Ectodermal cell (in vitro differentiated cells): Measurements from ENCODE around the gene TMEM94.

Experiments
- H3K27ac ChIP-seq: 2 replicates; pipeline ENCODE4 v1.7.0; 2013; ENCODE audit warnings: mild to moderate bottlenecking, low read depth, low read length; ENCODE audit not compliant: insufficient read depth, poor library complexity, severe bottlenecking
- H3K27me3 ChIP-seq: 2 replicates; pipeline ENCODE4 v1.7.0; 2013; ENCODE audit warnings: mild to moderate bottlenecking, low read length; ENCODE audit not compliant: insufficient read depth, control insufficient read depth, poor library complexity, severe bottlenecking
- H3K36me3 ChIP-seq: one replicate; pipeline ENCODE4 v1.7.0; 2013; ENCODE audit warnings: low read length; ENCODE audit not compliant: control insufficient read depth, insufficient read depth
- H3K4me1 ChIP-seq: one replicate; pipeline ENCODE4 v1.7.0; 2013; ENCODE audit warnings: low read length; ENCODE audit not compliant: control insufficient read depth, insufficient read depth
- H3K4me3 ChIP-seq: 2 replicates; pipeline ENCODE4 v1.7.0; 2013; ENCODE audit warnings: low read depth, low read length, control low read depth; ENCODE audit not compliant: insufficient read depth
- H3K9me3 ChIP-seq: 2 replicates; pipeline ENCODE4 v1.7.0; 2013; ENCODE audit warnings: mild to moderate bottlenecking, low read length, moderate library complexity; ENCODE audit not compliant: control insufficient read depth
- WGBS, 2 experiments: methylation state at CpG; one replicate each; pipeline ENCODE4 v1.1.7; 2013; ENCODE audit warnings: missing lambda C conversion rate in 2 of 2; 5-methylcytosine and 5-hydroxymethylcytosine counted together

The TMEM94 gene

DNA sequence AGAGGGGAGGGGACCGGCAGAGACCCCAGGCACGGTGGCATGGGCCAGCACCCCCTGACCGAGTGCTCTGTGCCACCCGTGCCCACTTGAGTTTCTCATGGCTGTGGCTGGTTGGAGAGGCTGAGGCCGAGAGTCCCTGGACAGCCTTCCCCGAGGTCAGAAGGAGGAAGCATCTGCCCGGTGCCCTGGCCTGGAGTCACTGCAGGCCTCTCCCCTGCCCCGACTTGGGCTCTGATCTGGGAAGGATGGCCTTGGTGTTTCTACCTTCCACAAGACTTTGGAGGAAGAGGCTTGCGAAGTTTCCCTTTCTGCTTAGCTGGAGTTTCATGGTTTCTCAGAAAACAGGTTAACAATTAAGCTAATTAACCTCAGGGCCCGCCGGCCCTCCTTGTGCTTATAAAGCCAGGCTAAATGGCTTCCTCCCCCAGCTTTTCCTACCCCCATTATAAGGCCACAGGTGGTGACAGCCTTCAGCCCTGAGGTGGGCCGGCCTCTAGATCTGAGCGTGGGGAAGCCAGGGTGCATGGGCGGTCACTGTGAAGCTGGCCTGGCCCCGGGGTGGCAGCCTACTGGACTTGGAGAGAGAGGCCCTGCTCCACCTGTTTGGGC is 86.4 kb downstream of the TMEM94 start:
- 91% methylated on average over 15 of the region's 15 CpGs for WGBS, 2 experiments
- H3K36me3 ChIP-seq, result no peaks in the 10 kb centered on the region
- no peak overlapping the region for H3K4me3 ChIP-seq
- no peaks in the 10 kb centered on the region for H3K27me3 ChIP-seq
- no peak overlapping the region for H3K27ac ChIP-seq
- peaks cover 8% of the 10 kb centered on the region for H3K4me1 ChIP-seq
- no peaks in the 10 kb centered on the region for H3K9me3 ChIP-seq

GRCh38 chr17:75544250-75544649 is 87.8 kb downstream of the TMEM94 start:
- Histone ChIP-seq H3K27me3 (no peaks in the 10 kb centered on the region), H3K27ac (no peak overlapping the region), H3K9me3 (no peaks in the 10 kb centered on the region), H3K4me3 (no peak overlapping the region), H3K36me3 (no peaks in the 10 kb centered on the region), H3K4me1 (peaks cover 13% of the 10 kb centered on the region)
- 93 to 94% methylated on average over 8 of the region's 8 CpGs for WGBS, 2 experiments

DNA sequence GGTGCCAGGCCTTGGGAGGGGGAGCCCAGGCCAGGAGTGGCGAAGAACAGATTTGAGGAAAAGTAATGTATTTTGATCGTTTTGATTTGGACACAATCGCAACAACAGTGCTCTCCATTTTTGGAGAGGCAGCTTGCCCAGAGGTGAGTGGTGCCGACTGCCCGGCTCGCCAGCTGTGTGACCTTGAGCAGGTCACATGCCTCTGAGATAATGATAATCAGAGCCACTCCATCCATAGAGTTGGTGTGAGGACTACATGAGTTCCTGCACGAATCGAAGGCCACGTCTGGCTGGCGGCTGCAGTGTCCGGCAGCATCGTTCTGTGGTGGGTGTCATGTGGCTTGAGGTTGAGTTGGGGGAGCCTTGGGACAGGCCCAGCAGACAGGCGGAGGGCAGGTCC is 89.7 kb downstream of the TMEM94 start:
- no peaks in the 10 kb centered on the region for H3K27me3 ChIP-seq
- WGBS, 2 experiments, result 92 to 95% methylated on average over 13 of the region's 13 CpGs

DNA sequence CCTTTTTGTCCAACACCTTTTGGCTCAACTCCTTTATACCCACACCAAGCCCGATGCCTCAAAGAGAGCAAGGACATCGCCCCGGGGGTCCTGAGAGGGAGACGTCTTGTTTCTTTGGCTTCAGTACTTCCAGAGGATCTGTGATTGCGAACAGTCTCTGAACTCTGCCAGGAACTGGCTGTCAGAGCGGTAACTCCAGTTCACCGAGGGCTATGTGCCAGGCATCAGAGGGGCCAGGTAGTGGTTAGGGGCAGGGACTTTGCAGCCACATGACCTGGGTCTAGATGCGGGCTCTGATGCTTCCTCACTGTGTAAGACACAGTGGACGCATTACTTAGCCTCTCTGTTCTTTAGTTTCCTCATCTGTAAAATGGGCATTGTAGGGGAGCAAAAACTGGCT is 90.7 kb downstream of the TMEM94 start:
- no peak overlapping the region for H3K27ac ChIP-seq
- 90 to 91% methylated on average over 9 of the region's 9 CpGs for WGBS, 2 experiments

More for the DNA sequence above, 89.7 kb downstream of the TMEM94 start:
- H3K27ac ChIP-seq, result no peak overlapping the region
- H3K4me1 ChIP-seq, result peaks cover 19% of the 10 kb centered on the region
- H3K36me3 ChIP-seq, result no peaks in the 10 kb centered on the region
- no peaks in the 10 kb centered on the region for H3K9me3 ChIP-seq
- no peak overlapping the region for H3K4me3 ChIP-seq

DNA sequence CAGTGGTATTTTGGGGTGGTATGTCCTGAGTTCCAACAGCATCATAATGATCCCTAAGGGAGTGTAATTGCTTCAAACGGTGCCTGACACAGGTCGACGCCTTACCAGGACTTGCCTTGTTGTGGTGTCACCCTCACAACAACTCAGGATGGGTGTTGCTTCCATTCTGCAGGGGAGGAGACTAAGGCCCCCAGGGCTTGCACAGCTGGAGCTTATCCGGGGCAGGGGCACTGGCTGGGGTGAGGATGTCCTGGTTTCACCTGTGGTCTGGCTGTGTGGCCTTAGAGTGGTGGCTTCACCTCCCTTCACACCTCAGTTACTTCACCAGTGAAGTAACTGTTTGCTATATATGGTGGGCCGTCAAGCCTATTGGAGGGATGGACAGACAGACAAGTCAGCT is 92.4 kb downstream of the TMEM94 start:
- H3K9me3 ChIP-seq, result no peaks in the 10 kb centered on the region
- no peak overlapping the region for H3K4me3 ChIP-seq
- no peak overlapping the region for H3K27ac ChIP-seq
- H3K27me3 ChIP-seq, result no peaks in the 10 kb centered on the region
- no peaks in the 10 kb centered on the region for H3K36me3 ChIP-seq
- 91 to 96% methylated on average over 5 of the region's 5 CpGs for WGBS, 2 experiments
- H3K4me1 ChIP-seq, result peaks cover 25% of the 10 kb centered on the region

More for the DNA sequence above, 90.7 kb downstream of the TMEM94 start:
- peaks cover 20% of the 10 kb centered on the region for H3K4me1 ChIP-seq
- H3K27me3 ChIP-seq, result no peaks in the 10 kb centered on the region
- no peak overlapping the region for H3K4me3 ChIP-seq
- no peaks in the 10 kb centered on the region for H3K9me3 ChIP-seq
- H3K36me3 ChIP-seq, result no peaks in the 10 kb centered on the region
